ENCODE data around the gene SVIL.
"Not testable (repeated sequence)": the region's sequence is repeated elsewhere in the genome, so short reads cannot be mapped to it uniquely, and the experiment has no call there.

Gene SVIL

GRCh38 chr10:29515879-29516278, 118.9 kb downstream of the SVIL start:
- not testable (repeated sequence) for DNase-seq (ENCODE audit: low read depth)

- DNase-seq (ENCODE audit: low read depth): not testable (repeated sequence)
These were observed 119.7 kb downstream of the SVIL start for GRCh38 chr10:29515104-29515503.

- no peak for DNase-seq (ENCODE audit: low read depth)
These were observed 120.5 kb downstream of the SVIL start for GRCh38 chr10:29514306-29514705.

- DNase-seq (ENCODE audit: low read depth): no peak
These were observed 122.3 kb downstream of the SVIL start for GRCh38 chr10:29512425-29512974.

- DNase-seq (ENCODE audit: low read depth): not testable (repeated sequence)
These were observed 123.0 kb downstream of the SVIL start for GRCh38 chr10:29511806-29512205.

- DNase-seq (ENCODE audit: low read depth): not testable (repeated sequence)
These were observed 124.2 kb downstream of the SVIL start for GRCh38 chr10:29510483-29511157.

- DNase-seq (ENCODE audit: low read depth): no peak
These were observed 126.1 kb downstream of the SVIL start for GRCh38 chr10:29508554-29509244.

GRCh38 chr10:29507750-29508149, 127.0 kb downstream of the SVIL start:
- DNase-seq (ENCODE audit: low read depth): not testable (repeated sequence)

GRCh38 chr10:29506324-29506921, 128.3 kb downstream of the SVIL start:
- not testable (repeated sequence) for DNase-seq (ENCODE audit: low read depth)

- DNase-seq (ENCODE audit: low read depth): no peak
These were observed 132.4 kb downstream of the SVIL start for GRCh38 chr10:29502351-29502750.

- peak; percentile 82 for DNase-seq (ENCODE audit: low read depth)
These were observed 133.1 kb downstream of the SVIL start for GRCh38 chr10:29501692-29502091.

GRCh38 chr10:29499993-29500537, 134.7 kb downstream of the SVIL start:
- no peak for DNase-seq (ENCODE audit: low read depth)

- DNase-seq (ENCODE audit: low read depth): peak; percentile 18
These were observed 138.2 kb downstream of the SVIL start for GRCh38 chr10:29496341-29497162.

GRCh38 chr10:29495366-29495765, 139.4 kb downstream of the SVIL start:
- no peak for DNase-seq (ENCODE audit: low read depth)

- no peak for DNase-seq (ENCODE audit: low read depth)
These were observed 141.1 kb downstream of the SVIL start for GRCh38 chr10:29493697-29494096.

GRCh38 chr10:29492774-29493173, 142.0 kb downstream of the SVIL start:
- DNase-seq (ENCODE audit: low read depth): no peak

GRCh38 chr10:29491918-29492317, 142.9 kb downstream of the SVIL start:
- DNase-seq (ENCODE audit: low read depth): no peak

- not testable (repeated sequence) for DNase-seq (ENCODE audit: low read depth)
These were observed 143.9 kb downstream of the SVIL start for GRCh38 chr10:29490781-29491280.

GRCh38 chr10:29488471-29488870, 146.3 kb downstream of the SVIL start:
- not testable (repeated sequence) for DNase-seq (ENCODE audit: low read depth)

GRCh38 chr10:29487884-29488266, 146.9 kb downstream of the SVIL start:
- not testable (repeated sequence) for DNase-seq (ENCODE audit: low read depth)
